AG04450 (cell line): ENCODE results near the gene KCTD20. TPM values are rescaled to one million over a fixed set of nuclear protein-coding genes. Genes with fewer than 3 reads are reported as not detected.
A peak's percentile ranks its signal among the peaks of the same experiment; 100 is the strongest.

Experiments used
- CTCF ChIA-PET: fragments of 300-600, 350-600 bp; formaldehyde crosslinking; extraction: SDS; loops from one replicate; lab custom pipeline; 2022; ENCODE audit warnings: antibody characterized with exemption, inconsistent platforms; lab: Charles Lee
- POLR2A ChIA-PET: fragments of 350-600 bp; formaldehyde crosslinking; extraction: SDS; loops from one replicate; lab custom pipeline; 2021; ENCODE audit warnings: antibody characterized with exemption, inconsistent platforms; lab: Yijun Ruan, JAX
- DNase-seq: peaks from one replicate; pipeline ENCODE4 v3.0.0-alpha.2; 2011; ENCODE audit warnings: low read depth, low spot score
- H3K27ac ChIP-seq: one replicate; pipeline ENCODE4 v1.5.1; 2012; ENCODE audit warnings: low read depth, low read length, control low read depth
- H3K27me3 ChIP-seq: one replicate; pipeline ENCODE4 v1.6.0; 2012; ENCODE audit warnings: low read length; ENCODE audit not compliant: control insufficient read depth, insufficient read depth
- H3K4me3 ChIP-seq: 2 replicates; pipeline ENCODE4 v1.5.1; 2011; ENCODE audit warnings: mild to moderate bottlenecking, low read depth, low read length, control low read depth
- H3K9me3 ChIP-seq: 2 replicates; pipeline ENCODE4 v1.5.1; 2012; ENCODE audit warnings: low read length; ENCODE audit not compliant: control insufficient read depth, insufficient read depth
- CTCF ChIP-seq: IDR thresholded peaks from 2 replicates; pipeline ENCODE4 v1.5.1; 2011; ENCODE audit warnings: low read depth, low read length, control low read depth, inconsistent platforms
- polyA plus RNA-seq: library from polyadenylated mRNA; depleted of rRNA; stranded (reverse); fragments of >200 nt; gene quantifications from 2 replicates; pipeline ENCODE4 v1.2.3, GENCODE V29; 2011; rRNA removed
- small RNA-seq: library from RNA; depleted of rRNA; stranded (forward); fragments of <200 nt; gene quantifications from one replicate; pipeline ENCODE3, GENCODE V24; 2012; ENCODE audit warnings: low read depth; ENCODE audit not compliant: insufficient read length

Gene KCTD20
- polyA plus RNA-seq, 1 experiment = 93.3 TPM

GRCh38 chr6:36526066-36526465 is 83.3 kb downstream of the KCTD20 start:
- H3K27me3 ChIP-seq = no peaks in the 10 kb centered on the region
- ChIA-PET POLR2A (interaction anchor here (0.6 kb wide), 1 partner anchor 75 kb away, joined by 10 read pairs; no protein-coding TSS in a partner anchor), CTCF (no interaction called here)
- no peak overlapping the region for H3K27ac ChIP-seq
- no peak overlapping the region for H3K4me3 ChIP-seq
- H3K9me3 ChIP-seq = no peaks in the 10 kb centered on the region
- TF ChIP-seq CTCF = no peak
- no peak for DNase-seq

GRCh38 chr6:36533321-36533720 is 90.5 kb downstream of the KCTD20 start:
- no peak overlapping the region for H3K4me3 ChIP-seq
- no peak for TF ChIP-seq CTCF
- H3K9me3 ChIP-seq = no peaks in the 10 kb centered on the region
- no peaks in the 10 kb centered on the region for H3K27me3 ChIP-seq
- DNase-seq = no peak
- ChIA-PET POLR2A (interaction anchor here (0.6 to 1.5 kb wide), 4 partner anchors 9 to 65 kb away, joined by 3 to 5 read pairs (median 3); no protein-coding TSS in a partner anchor), CTCF (interaction anchor here (1.6 kb wide), 1 partner anchor 191 kb away, joined by 3 read pairs; no protein-coding TSS in a partner anchor)
- H3K27ac ChIP-seq = no peak overlapping the region

GRCh38 chr6:36536873-36537547 is 94.2 kb downstream of the KCTD20 start:
- Histone ChIP-seq H3K27me3 (no peaks in the 10 kb centered on the region), H3K4me3 (no peak overlapping the region), H3K27ac (no peak overlapping the region), H3K9me3 (no peaks in the 10 kb centered on the region)
- TF ChIP-seq CTCF = no peak
- ChIA-PET CTCF (no interaction called here), POLR2A (no interaction called here)
- DNase-seq = no peak

- DNase-seq = no peak
- Histone ChIP-seq H3K27ac (no peak overlapping the region), H3K4me3 (no peak overlapping the region), H3K9me3 (no peaks in the 10 kb centered on the region), H3K27me3 (no peaks in the 10 kb centered on the region)
- POLR2A ChIA-PET = no interaction called here
- CTCF ChIA-PET = no interaction called here
- TF ChIP-seq CTCF = peak; percentile 31
Measured at GRCh38 chr6:36539814-36540568, 97.2 kb downstream of the KCTD20 start.

Small RNA genes within 50 kb of the gene (small RNA-seq; reads per million reads assigned to genes)
- gene RN7SL502P = not detected

Other genes with a start within 250 kb of the KCTD20 start
- 13.9 and 15.5 TPM in 2 replicates for gene BRPF3, start 246.3 kb upstream of the KCTD20 start, polyA plus RNA-seq
- not detected in 2 replicates for gene PNPLA1, start 172.9 kb upstream of the KCTD20 start, polyA plus RNA-seq
- gene BNIP5, start 106.1 kb upstream of the KCTD20 start, polyA plus RNA-seq = not detected in 2 replicates
- gene ETV7, start 55.3 kb upstream of the KCTD20 start, polyA plus RNA-seq = 0.41 and 0.81 TPM in 2 replicates
- gene PXT1, start 146 bp upstream of the KCTD20 start, polyA plus RNA-seq = not detected in 2 replicates
- 27.1 and 34.9 TPM in 2 replicates for gene STK38, start 104.5 kb downstream of the KCTD20 start, polyA plus RNA-seq
- gene SRSF3, start 151.4 kb downstream of the KCTD20 start, polyA plus RNA-seq = 317 and 423 TPM in 2 replicates
- 722 and 830 TPM in 2 replicates for gene CDKN1A, start 235.7 kb downstream of the KCTD20 start, polyA plus RNA-seq